ENCODE measurements around the gene NOXO1.

DNA sequence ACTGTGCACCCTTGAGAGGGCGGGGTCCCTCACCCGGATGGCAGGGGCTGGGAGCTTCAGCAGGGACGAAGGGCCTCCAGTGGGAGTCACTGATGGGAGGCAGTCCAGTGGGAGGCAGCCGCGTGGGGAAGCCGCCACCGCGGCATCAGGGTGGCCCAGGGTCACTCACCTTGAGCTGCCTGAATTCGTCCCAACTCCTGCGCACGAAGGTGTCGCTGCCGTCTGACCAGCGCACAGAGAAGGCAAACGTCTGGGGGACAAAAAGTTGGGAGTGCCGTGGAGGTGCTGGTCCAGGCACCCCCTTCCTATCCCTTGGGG is 540 bp downstream of the NOXO1 start:
- TF ChIP-seq, protein P1, sequence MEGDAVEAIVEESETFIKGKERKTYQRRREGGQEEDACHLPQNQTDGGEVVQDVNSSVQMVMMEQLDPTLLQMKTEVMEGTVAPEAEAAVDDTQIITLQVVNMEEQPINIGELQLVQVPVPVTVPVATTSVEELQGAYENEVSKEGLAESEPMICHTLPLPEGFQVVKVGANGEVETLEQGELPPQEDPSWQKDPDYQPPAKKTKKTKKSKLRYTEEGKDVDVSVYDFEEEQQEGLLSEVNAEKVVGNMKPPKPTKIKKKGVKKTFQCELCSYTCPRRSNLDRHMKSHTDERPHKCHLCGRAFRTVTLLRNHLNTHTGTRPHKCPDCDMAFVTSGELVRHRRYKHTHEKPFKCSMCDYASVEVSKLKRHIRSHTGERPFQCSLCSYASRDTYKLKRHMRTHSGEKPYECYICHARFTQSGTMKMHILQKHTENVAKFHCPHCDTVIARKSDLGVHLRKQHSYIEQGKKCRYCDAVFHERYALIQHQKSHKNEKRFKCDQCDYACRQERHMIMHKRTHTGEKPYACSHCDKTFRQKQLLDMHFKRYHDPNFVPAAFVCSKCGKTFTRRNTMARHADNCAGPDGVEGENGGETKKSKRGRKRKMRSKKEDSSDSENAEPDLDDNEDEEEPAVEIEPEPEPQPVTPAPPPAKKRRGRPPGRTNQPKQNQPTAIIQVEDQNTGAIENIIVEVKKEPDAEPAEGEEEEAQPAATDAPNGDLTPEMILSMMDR (IDR thresholded peaks at IDR 0.05; ENCODE audit: insufficient read depth, low read length, poor library complexity, severe bottlenecking) = no peak
- no peak for TF ChIP-seq EZH2phosphoT487 (conservative IDR thresholded peaks at IDR 0.05; ENCODE audit: low read length)
